Adrenal gland (tissue), 12 donors: ENCODE results near the gene HPCAL4. TPM values are rescaled to one million over a fixed set of nuclear protein-coding genes. Genes with fewer than 3 reads are reported as not detected.

ENCODE experiments used
- DNase-seq, 7 donors: peaks; one replicate each; pipeline ENCODE4 v3.0.0-alpha.2; 2019 to 2020
- H3K27ac ChIP-seq, 5 donors: fragments of 200-600 bp; sonication (generic) in 4 of 5; 1 replicate in 3 of 5; 2 replicates in 2 of 5; pipeline versions ENCODE4 v1.5.1 to v1.8.0; 2016 to 2020; ENCODE audit warnings: mild to moderate bottlenecking in 1 of 5
- H3K27me3 ChIP-seq: fragments of 200-600 bp; 2 replicates; pipeline ENCODE4 v1.8.0; 2021
- H3K36me3 ChIP-seq, 2 donors: fragments of 200-600 bp; replicated peaks in 1 of 2; 1 replicate in 1 of 2; 2 replicates in 1 of 2; pipeline versions ENCODE4 v1.5.1 to v1.8.0; 2018 to 2022
- H3K4me1 ChIP-seq, 2 donors: fragments of 200-600 bp; replicated peaks in 1 of 2; 1 replicate in 1 of 2; 2 replicates in 1 of 2; pipeline versions ENCODE4 v1.5.1 to v1.8.0; 2018 to 2021
- H3K4me3 ChIP-seq, 4 donors: fragments of 200-600 bp; sonication (generic) in 3 of 4; one replicate each; pipeline ENCODE4 v1.5.1; 2016 to 2018
- H3K9me3 ChIP-seq, 3 donors: fragments of 200-600 bp; sonication (generic) in 1 of 3; replicated peaks in 1 of 3; 1 replicate in 2 of 3; 2 replicates in 1 of 3; pipeline versions ENCODE4 v1.5.1 to v1.8.0; 2016 to 2021
- POLR2A ChIP-seq, 2 donors: fragments of 450-650 bp; IDR thresholded peaks; one replicate each; pipeline ENCODE4 v1.6.1; 2017; ENCODE audit warnings: antibody characterized with exemption in 2 of 2, mild to moderate bottlenecking in 2 of 2, moderate library complexity in 1 of 2
- WGBS, 4 donors: extraction: QIAGEN DNeasy Blood & Tissue Kit in 2 of 4; methylation state at CpG; one replicate each; pipeline versions ENCODE4 v1.1.5 to v1.1.7; 2013 to 2017; 5-methylcytosine and 5-hydroxymethylcytosine counted together
- intact Hi-C, 2 donors: fragments of 100-400 bp; cut with DNase I; formaldehyde crosslinking; loops; one replicate each; pipeline versions ENCODE4 v1.14.1 to v1.15.0; 2022 to 2023
- polyA plus RNA-seq, 3 donors: library from polyadenylated mRNA; stranded (reverse); fragments of 200-250 nt in 2 of 3; fragments of 350-450 nt in 1 of 3; fragmentation: Illumina TruSeq in 1 of 3; extraction: RNeasy Lipid Tissue Mini Kit (QIAGEN cat#74804) in 1 of 3; gene quantifications; one replicate each; pipeline ENCODE4 v1.2.3, GENCODE V29; 2013 to 2014
- total RNA-seq, 9 donors: library from RNA; depleted of rRNA in 4 of 9; stranded (reverse); fragments of >200 nt in 4 of 9; fragments of 120-200 nt in 1 of 9; fragmentation: NEBNext Ultra II Directional in 1 of 9; extraction: Animal tissue kit (Norgen Biotek cat#: 25700) in 1 of 9; gene quantifications; one replicate each; pipeline versions ENCODE4 v1.1.0 to v1.2.4, GENCODE V29; 2013 to 2023
- TF ChIP-seq, protein P1 (sequence below), 6 experiments: fragments of 450-650 bp in 4 of 6; fragments of 200-600 bp in 2 of 6; sonication (generic) in 1 of 6; IDR thresholded peaks; 1 replicate in 5 of 6; 2 replicates in 1 of 6; pipeline versions ENCODE4 v1.5.1 to v1.8.0; 2016 to 2021; ENCODE audit warnings: antibody characterized with exemption in 6 of 6, mild to moderate bottlenecking in 2 of 6, moderate library complexity in 1 of 6
- donor health status: healthy with polysubstance abuse.
- donor health status: Bipolar disorder and iron deficiency.
- donor health status: DM: yes; HTN: yes; CAD: no.
- donor health status: DM: no; HTN: no; CAD: no.
- donor health status: DM: no; HTN: no; CAD: no.
- donor health status: DM: yes; HTN: yes; CAD: no.

HPCAL4 gene
- total and polyA plus RNA-seq, 12 donors = 0.42 to 9.9 (median 3.4) TPM; not detected in 4

DNA sequence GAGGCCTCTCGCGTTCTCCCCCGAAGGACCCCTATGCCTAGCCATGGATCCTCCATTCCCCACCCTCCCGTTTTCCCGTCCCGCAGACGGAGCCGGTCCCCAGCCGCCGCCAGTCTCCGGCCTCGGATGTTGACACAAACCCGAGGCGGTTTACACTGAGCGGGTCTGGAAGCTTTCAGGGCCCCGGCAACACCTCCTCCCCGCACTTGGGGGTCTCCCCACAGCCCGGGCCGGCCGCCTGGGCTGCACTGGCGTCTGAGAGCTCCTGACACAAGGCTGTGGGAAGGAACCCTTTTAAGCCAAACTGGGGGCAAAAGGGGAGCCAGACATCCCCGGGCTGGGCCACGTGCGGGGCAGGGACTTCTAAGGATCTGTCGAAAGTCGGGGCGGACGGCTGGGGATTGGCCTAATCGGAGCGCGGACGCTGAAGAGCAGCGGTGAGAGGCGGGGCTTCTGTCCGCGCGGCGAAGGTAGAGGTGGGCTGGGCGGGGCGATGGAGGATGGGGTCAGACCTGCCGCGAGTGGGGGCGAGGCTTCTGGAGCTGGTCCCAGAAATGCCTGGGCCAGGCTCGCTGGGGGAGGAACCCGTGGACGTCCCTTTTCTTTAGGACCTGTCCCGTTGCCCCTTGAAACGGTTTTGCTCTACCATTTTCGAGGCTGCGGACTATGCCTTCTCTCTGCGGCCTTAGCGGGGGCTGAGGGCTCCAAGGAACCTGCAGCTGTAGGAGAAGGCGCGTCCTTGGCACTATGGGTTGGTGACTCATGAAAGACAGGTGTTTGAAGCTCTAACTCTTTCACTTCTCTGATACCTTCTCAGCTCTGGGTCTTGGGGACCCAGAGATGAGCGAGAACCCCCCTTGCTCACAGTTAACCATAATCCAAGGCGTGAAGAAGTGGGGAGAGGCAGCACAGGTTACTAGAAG is 1.2 kb upstream of the HPCAL4 start:
- Histone ChIP-seq H3K27me3 (peaks cover 35% of the 10 kb centered on the region), H3K4me1 (peaks cover 10 to 19% of the 10 kb centered on the region in 2 donors), H3K36me3 (no peaks in the 10 kb centered on the region), H3K9me3 (no peaks in the 10 kb centered on the region), H3K27ac (no peak overlapping the region), H3K4me3 (peak overlapping the region in 1 of 4 donors; percentile 44)
- WGBS, 4 donors = 8 to 17% (median 12%) methylated on average over 13 to 56 of the region's 56 CpGs
- intact Hi-C loops = no loop called here
- peak in 3 of 7 donors; percentile 20 to 64 (median 29) for DNase-seq
- TF ChIP-seq POLR2A (IDR thresholded peaks at IDR 0.05) = no peak
- TF ChIP-seq, protein P1, sequence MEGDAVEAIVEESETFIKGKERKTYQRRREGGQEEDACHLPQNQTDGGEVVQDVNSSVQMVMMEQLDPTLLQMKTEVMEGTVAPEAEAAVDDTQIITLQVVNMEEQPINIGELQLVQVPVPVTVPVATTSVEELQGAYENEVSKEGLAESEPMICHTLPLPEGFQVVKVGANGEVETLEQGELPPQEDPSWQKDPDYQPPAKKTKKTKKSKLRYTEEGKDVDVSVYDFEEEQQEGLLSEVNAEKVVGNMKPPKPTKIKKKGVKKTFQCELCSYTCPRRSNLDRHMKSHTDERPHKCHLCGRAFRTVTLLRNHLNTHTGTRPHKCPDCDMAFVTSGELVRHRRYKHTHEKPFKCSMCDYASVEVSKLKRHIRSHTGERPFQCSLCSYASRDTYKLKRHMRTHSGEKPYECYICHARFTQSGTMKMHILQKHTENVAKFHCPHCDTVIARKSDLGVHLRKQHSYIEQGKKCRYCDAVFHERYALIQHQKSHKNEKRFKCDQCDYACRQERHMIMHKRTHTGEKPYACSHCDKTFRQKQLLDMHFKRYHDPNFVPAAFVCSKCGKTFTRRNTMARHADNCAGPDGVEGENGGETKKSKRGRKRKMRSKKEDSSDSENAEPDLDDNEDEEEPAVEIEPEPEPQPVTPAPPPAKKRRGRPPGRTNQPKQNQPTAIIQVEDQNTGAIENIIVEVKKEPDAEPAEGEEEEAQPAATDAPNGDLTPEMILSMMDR (IDR thresholded peaks at IDR 0.05) = no peak

DNA sequence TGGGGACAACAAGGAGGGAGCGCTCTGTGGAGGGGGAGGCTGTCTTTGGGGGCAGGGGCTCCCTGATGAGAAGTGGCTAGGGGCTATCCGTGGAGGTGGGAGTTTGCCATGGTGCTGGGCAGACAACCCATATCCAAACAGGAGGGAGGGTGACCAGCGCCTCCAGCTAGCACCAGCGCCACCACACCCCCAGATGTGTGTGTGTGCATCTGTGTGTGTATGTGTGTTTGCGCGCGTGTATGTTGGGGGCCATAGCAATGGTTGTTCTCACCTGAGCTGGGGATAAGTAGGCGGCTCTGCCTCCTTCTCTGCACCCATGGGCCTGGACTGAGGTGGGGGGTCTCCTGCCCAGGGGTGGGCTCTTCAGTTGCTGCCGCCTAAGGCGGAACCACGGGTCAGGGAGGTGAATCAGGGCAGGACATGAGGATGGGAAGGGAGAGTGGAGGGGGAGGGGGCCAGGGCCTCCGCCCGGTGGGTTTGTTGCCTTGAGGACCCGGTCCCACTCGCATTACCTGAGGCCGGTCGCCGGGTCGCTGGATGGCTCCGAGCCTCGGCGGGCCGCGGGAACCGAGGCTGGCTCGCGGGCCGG is 345 bp downstream of the HPCAL4 start:
- peak overlapping the region in 1 of 4 donors; percentile 44 for H3K4me3 ChIP-seq
- H3K4me1 ChIP-seq = peaks cover 10 to 19% of the 10 kb centered on the region in 2 donors
- no peaks in the 10 kb centered on the region for H3K36me3 ChIP-seq
- no peak overlapping the region for H3K27ac ChIP-seq
- intact Hi-C loops = no loop called here
- peaks cover 35% of the 10 kb centered on the region for H3K27me3 ChIP-seq
- no peak for TF ChIP-seq POLR2A (IDR thresholded peaks at IDR 0.05)
- TF ChIP-seq, protein P1 (IDR thresholded peaks at IDR 0.05) = no peak
- DNase-seq = no peak
- no peaks in the 10 kb centered on the region for H3K9me3 ChIP-seq
- WGBS, 4 donors = 13 to 36% (median 15%) methylated on average over 13 to 28 of the region's 28 CpGs

DNA sequence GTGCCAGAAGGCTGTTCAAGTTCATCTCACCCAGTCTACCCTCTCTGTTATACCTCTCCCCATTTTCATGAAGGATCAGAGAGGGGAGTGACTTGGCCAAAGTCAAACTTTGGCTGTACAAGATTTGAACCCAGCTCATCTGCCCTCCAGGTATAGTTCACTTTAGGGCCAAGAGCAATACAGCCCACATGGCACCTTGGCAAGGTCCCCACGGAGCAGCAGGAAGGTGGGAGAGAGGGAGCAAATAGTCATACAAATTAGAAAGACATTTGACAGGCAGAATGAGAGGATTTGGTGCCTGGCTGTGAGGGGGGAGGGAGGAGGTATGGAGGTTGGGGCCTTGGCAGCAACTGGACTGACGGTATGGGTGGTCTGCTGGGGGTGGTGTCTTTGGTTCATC is 1.0 kb downstream of the HPCAL4 start:
- 38 to 64% (median 48%) methylated on average over 2 of the region's 2 CpGs for WGBS, 4 donors

DNA sequence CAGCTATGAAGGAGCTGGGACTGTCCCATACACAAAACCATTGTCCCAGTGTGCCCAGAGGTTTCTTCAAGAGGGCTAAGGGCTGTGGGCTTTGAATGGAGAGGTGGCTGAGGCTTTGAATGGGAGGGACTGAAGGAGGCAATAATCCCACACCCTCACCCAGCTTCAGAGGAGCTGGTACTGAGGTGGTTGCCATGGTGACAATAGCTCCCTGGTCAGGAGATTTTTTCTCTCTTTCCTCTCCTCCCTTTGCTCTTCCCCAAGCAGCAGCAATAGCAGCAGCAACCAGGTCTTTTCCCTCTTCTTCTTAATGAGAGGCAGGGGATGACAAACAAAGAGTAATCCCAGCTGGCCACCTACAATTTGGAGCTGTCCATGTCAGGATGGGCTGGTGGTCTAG is 1.6 kb downstream of the HPCAL4 start:
- H3K4me3 ChIP-seq = no peak overlapping the region
- no peaks in the 10 kb centered on the region for H3K9me3 ChIP-seq
- peaks cover 39% of the 10 kb centered on the region for H3K27me3 ChIP-seq
- no peak for DNase-seq
- H3K4me1 ChIP-seq = peaks cover 10 to 19% of the 10 kb centered on the region in 2 donors
- no peaks in the 10 kb centered on the region for H3K36me3 ChIP-seq
- intact Hi-C loops = no loop called here
- H3K27ac ChIP-seq = no peak overlapping the region
- no peak for TF ChIP-seq POLR2A (IDR thresholded peaks at IDR 0.05)

More for the DNA sequence above, 1.0 kb downstream of the HPCAL4 start:
- H3K27me3 ChIP-seq = peaks cover 34% of the 10 kb centered on the region
- intact Hi-C loops = no loop called here
- no peaks in the 10 kb centered on the region for H3K36me3 ChIP-seq
- H3K9me3 ChIP-seq = no peaks in the 10 kb centered on the region
- no peak for TF ChIP-seq POLR2A (IDR thresholded peaks at IDR 0.05)
- TF ChIP-seq, protein P1 (IDR thresholded peaks at IDR 0.05) = no peak
- no peak for DNase-seq
- peaks cover 10 to 19% of the 10 kb centered on the region in 2 donors for H3K4me1 ChIP-seq
- no peak overlapping the region for H3K4me3 ChIP-seq
- no peak overlapping the region for H3K27ac ChIP-seq
